Measurements from ENCODE around the gene KLHL24.

GRCh38 chr3:183644244-183644643 lies 8.8 kb downstream of the KLHL24 start:
- TF ChIP-seq POLR2A (IDR thresholded peaks at IDR 0.05; ENCODE audit: low read length), result no peak
- TF ChIP-seq GATA1 (IDR thresholded peaks at IDR 0.05; ENCODE audit: low read depth, low read length), result no peak
